GM12878 (cell line): ENCODE data around the gene SLC38A4.

Source experiments
- FOS ChIP-seq: IDR thresholded peaks from 3 replicates; pipeline ENCODE4 v1.6.1; 2011; ENCODE audit warnings: borderline replicate concordance; ENCODE audit not compliant: insufficient read length; ENCODE audit errors: extremely low read depth
- FOXM1 ChIP-seq: IDR thresholded peaks from 2 replicates; pipeline ENCODE4 v1.6.1; 2012; ENCODE audit warnings: low read depth, mild to moderate bottlenecking, inconsistent platforms, low read length, moderate library complexity
- MAX ChIP-seq: IDR thresholded peaks from 2 replicates; pipeline ENCODE4 v1.6.1; 2012; ENCODE audit warnings: low read depth, low read length, improper control_type of control experiment
- NBN ChIP-seq: fragments of 450-650 bp; IDR thresholded peaks from 2 replicates; pipeline ENCODE4 v1.6.1; 2016
- POLR2AphosphoS2 ChIP-seq: IDR thresholded peaks from 2 replicates; pipeline ENCODE4 v1.6.1; 2011; ENCODE audit warnings: low read depth, mild to moderate bottlenecking, low read length, improper control_type of control experiment, moderate library complexity
- PRDM15 ChIP-seq: fragments of 450-650 bp; formaldehyde crosslinking; IDR thresholded peaks from 2 replicates; pipeline ENCODE4 v1.4.0; 2020; ENCODE audit warnings: mild to moderate bottlenecking, moderate library complexity
- ZNF384 ChIP-seq: IDR thresholded peaks from 2 replicates; pipeline ENCODE4 v1.6.1; 2012; ENCODE audit warnings: low read depth, mild to moderate bottlenecking, low read length, improper control_type of control experiment, borderline replicate concordance
- TF ChIP-seq, protein P1 (sequence below): IDR thresholded peaks from 2 replicates; pipeline ENCODE4 v1.6.1; 2012; ENCODE audit warnings: low read depth, low read length, improper control_type of control experiment
- TF ChIP-seq, protein P2 (sequence below): IDR thresholded peaks from 2 replicates; pipeline ENCODE4 v1.6.1; 2011; ENCODE audit warnings: low read depth, low read length, improper control_type of control experiment, borderline replicate concordance
- TF ChIP-seq, protein P3 (sequence below), 3 experiments: IDR thresholded peaks in 2 of 3; conservative IDR thresholded peaks in 1 of 3; 2 replicates each; pipeline ENCODE4 v1.5.1; 2011; ENCODE audit warnings: low read depth in 3 of 3, low read length in 3 of 3, mild to moderate bottlenecking in 3 of 3, control low read depth in 2 of 3, moderate library complexity in 2 of 3, inconsistent platforms in 1 of 3, mixed read lengths in 1 of 3; ENCODE audit not compliant: control insufficient read depth in 2 of 3, insufficient read depth in 1 of 3; ENCODE audit errors: extremely low read depth in 1 of 3

GRCh38 chr12:46790066-46790465 lies 35.7 kb downstream of the SLC38A4 start:
- TF ChIP-seq, protein P1, sequence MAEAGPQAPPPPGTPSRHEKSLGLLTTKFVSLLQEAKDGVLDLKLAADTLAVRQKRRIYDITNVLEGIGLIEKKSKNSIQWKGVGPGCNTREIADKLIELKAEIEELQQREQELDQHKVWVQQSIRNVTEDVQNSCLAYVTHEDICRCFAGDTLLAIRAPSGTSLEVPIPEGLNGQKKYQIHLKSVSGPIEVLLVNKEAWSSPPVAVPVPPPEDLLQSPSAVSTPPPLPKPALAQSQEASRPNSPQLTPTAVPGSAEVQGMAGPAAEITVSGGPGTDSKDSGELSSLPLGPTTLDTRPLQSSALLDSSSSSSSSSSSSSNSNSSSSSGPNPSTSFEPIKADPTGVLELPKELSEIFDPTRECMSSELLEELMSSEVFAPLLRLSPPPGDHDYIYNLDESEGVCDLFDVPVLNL: no peak
- TF ChIP-seq FOS (no peak), MAX (no peak), POLR2AphosphoS2 (no peak), NBN (no peak), FOXM1 (no peak), PRDM15 (CRISPR knock-in tag) (no peak), ZNF384 (no peak)
- TF ChIP-seq, protein P2, sequence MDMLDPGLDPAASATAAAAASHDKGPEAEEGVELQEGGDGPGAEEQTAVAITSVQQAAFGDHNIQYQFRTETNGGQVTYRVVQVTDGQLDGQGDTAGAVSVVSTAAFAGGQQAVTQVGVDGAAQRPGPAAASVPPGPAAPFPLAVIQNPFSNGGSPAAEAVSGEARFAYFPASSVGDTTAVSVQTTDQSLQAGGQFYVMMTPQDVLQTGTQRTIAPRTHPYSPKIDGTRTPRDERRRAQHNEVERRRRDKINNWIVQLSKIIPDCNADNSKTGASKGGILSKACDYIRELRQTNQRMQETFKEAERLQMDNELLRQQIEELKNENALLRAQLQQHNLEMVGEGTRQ: no peak
- TF ChIP-seq, protein P3, sequence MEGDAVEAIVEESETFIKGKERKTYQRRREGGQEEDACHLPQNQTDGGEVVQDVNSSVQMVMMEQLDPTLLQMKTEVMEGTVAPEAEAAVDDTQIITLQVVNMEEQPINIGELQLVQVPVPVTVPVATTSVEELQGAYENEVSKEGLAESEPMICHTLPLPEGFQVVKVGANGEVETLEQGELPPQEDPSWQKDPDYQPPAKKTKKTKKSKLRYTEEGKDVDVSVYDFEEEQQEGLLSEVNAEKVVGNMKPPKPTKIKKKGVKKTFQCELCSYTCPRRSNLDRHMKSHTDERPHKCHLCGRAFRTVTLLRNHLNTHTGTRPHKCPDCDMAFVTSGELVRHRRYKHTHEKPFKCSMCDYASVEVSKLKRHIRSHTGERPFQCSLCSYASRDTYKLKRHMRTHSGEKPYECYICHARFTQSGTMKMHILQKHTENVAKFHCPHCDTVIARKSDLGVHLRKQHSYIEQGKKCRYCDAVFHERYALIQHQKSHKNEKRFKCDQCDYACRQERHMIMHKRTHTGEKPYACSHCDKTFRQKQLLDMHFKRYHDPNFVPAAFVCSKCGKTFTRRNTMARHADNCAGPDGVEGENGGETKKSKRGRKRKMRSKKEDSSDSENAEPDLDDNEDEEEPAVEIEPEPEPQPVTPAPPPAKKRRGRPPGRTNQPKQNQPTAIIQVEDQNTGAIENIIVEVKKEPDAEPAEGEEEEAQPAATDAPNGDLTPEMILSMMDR (IDR thresholded peaks at IDR 0.05 in 2 of 3, conservative IDR thresholded peaks at IDR 0.05 in 1 of 3; ENCODE audit: control insufficient read depth in 2 of 3, extremely low read depth in 1 of 3, insufficient read depth in 1 of 3, low read depth in 3 of 3, low read length in 3 of 3): no peak
